ENCODE measurements around the gene APLN. TPM values are rescaled to one million over a fixed set of nuclear protein-coding genes. Genes with fewer than 3 reads are reported as not detected.

The APLN gene
- total RNA-seq, 6 donors from 2014 or later, result 0.49 to 14.2 (median 1.7) TPM; not detected in 1

DNA sequence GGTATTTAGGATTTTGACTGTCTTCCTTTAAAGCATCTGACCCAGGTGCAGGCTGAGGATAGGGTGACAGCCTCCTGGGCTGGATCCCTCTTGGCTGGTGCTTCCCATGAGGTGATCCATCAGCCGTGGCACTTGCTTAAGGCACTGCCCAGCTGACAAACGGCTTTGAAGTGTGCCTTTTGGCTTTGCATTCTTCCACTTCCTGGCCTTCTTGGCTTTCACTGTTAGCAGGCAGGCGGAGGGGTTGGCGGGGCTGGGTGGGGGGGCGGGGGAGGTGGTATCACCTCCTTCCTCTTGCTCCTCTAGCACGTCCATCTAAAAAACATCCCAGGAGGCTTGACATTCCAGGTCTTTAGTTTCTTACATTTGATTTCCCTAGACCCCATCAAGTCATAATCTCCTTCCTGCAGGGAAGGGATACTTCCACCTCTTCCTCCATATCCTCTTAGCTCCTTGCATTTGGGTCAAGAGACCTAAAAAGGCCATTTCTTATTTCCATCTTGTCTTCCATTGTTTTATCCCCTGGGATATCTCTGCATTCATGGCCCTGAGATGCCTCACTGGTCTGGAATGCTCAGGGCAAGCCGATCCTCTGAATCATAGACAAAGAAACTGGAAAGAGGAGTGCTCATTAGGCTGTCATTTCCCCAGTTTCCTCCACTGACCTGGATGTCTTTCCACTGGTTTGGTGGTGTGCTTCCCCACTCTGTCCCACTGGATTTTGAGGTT lies 11.3 kb upstream of the APLN start:
- H3K27ac ChIP-seq, result no peak overlapping the region
- no peak for DNase-seq
- WGBS, 2 donors, result 32 to 39% methylated on average over 4 to 7 of the region's 7 CpGs
- TF ChIP-seq POLR2A (IDR thresholded peaks at IDR 0.05) (no peak), EP300 (IDR thresholded peaks at IDR 0.05) (no peak), POLR2AphosphoS5 (IDR thresholded peaks at IDR 0.05) (no peak)
- TF ChIP-seq, protein P1, sequence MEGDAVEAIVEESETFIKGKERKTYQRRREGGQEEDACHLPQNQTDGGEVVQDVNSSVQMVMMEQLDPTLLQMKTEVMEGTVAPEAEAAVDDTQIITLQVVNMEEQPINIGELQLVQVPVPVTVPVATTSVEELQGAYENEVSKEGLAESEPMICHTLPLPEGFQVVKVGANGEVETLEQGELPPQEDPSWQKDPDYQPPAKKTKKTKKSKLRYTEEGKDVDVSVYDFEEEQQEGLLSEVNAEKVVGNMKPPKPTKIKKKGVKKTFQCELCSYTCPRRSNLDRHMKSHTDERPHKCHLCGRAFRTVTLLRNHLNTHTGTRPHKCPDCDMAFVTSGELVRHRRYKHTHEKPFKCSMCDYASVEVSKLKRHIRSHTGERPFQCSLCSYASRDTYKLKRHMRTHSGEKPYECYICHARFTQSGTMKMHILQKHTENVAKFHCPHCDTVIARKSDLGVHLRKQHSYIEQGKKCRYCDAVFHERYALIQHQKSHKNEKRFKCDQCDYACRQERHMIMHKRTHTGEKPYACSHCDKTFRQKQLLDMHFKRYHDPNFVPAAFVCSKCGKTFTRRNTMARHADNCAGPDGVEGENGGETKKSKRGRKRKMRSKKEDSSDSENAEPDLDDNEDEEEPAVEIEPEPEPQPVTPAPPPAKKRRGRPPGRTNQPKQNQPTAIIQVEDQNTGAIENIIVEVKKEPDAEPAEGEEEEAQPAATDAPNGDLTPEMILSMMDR (IDR thresholded peaks at IDR 0.05), result no peak
- H3K4me3 ChIP-seq, result no peak overlapping the region
- H3K36me3 ChIP-seq, result no peaks in the 10 kb centered on the region
- H3K4me1 ChIP-seq, result no peaks in the 10 kb centered on the region
- peak in 1 of 2 donors; percentile 80 for ATAC-seq (ENCODE audit: low FRiP score in 2 of 2)
- H3K27me3 ChIP-seq, result no peaks in the 10 kb centered on the region
- no peaks in the 10 kb centered on the region for H3K9me3 ChIP-seq

DNA sequence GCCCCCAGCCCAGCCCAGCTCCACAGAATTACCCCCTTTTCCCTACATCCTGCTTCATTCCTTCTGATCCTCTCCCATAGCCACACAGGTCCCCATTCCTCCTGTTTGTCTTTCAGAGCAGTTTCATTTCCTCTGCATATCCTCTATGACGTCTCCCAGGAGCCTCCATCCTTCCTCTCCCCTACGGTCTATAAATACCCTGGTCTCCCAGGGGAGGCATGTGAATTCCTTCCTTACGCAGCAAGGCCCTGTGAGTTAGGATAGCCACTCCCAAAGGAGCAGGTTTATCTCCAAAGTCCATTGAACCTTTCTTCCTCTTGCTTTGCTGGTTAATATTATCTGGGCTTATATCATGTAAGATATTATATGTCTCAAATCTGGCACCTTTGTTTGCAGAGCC lies 8.4 kb upstream of the APLN start:
- no peak for TF ChIP-seq POLR2A (IDR thresholded peaks at IDR 0.05)
- TF ChIP-seq EP300 (IDR thresholded peaks at IDR 0.05), result no peak
- TF ChIP-seq, protein P1 (IDR thresholded peaks at IDR 0.05), result no peak
- no peak for TF ChIP-seq POLR2AphosphoS5 (IDR thresholded peaks at IDR 0.05)
- Histone ChIP-seq H3K27ac (no peak overlapping the region), H3K36me3 (no peaks in the 10 kb centered on the region), H3K4me1 (no peaks in the 10 kb centered on the region), H3K9me3 (no peaks in the 10 kb centered on the region), H3K27me3 (no peaks in the 10 kb centered on the region), H3K4me3 (no peak overlapping the region)
- ATAC-seq (ENCODE audit: low FRiP score in 2 of 2) (no peak), DNase-seq (no peak)
- 20 to 37% methylated on average over 3 of the region's 3 CpGs for WGBS, 2 donors

DNA sequence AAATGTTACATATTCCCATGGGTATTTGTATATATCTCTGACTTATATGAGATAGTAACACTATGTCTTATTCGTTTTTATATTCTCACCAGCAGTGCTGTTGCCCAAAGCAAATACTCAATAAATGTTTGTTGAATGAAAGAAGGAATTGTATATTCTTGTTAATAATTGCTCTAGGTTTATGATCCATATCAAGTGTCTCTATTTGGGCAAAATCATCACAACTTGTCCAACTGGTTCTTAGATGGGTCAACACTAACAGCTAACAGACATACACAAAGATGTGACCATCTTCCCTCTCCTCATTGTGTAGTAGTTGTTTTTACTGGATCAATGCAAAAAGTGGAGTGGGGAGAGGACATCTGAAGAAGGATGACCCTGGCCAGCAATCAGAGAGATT lies 6.6 kb upstream of the APLN start:
- TF ChIP-seq POLR2A (IDR thresholded peaks at IDR 0.05) (no peak), POLR2AphosphoS5 (IDR thresholded peaks at IDR 0.05) (no peak), EP300 (IDR thresholded peaks at IDR 0.05) (no peak)
- TF ChIP-seq, protein P1 (IDR thresholded peaks at IDR 0.05), result no peak
- H3K36me3 ChIP-seq, result no peaks in the 10 kb centered on the region
- no peak overlapping the region for H3K27ac ChIP-seq
- no peaks in the 10 kb centered on the region for H3K27me3 ChIP-seq
- WGBS, 2 donors, result 51 to 79% methylated on average over 1 of the region's 1 CpG
- ATAC-seq (ENCODE audit: low FRiP score in 2 of 2) (no peak), DNase-seq (no peak)
- no peak overlapping the region for H3K4me3 ChIP-seq
- H3K4me1 ChIP-seq, result no peaks in the 10 kb centered on the region
- H3K9me3 ChIP-seq, result no peaks in the 10 kb centered on the region

GRCh38 chrX:129659861-129660260 lies 5.1 kb upstream of the APLN start:
- Histone ChIP-seq H3K27me3 (no peaks in the 10 kb centered on the region), H3K36me3 (no peaks in the 10 kb centered on the region), H3K4me1 (peaks cover 0 to 6% (median 2%) of the 10 kb centered on the region in 4 donors), H3K4me3 (no peak overlapping the region), H3K9me3 (no peaks in the 10 kb centered on the region), H3K27ac (no peak overlapping the region)
- DNase-seq (no peak), ATAC-seq (ENCODE audit: low FRiP score in 2 of 2) (no peak)
- 70 to 87% methylated on average over 5 of the region's 5 CpGs for WGBS, 2 donors
- TF ChIP-seq EP300 (IDR thresholded peaks at IDR 0.05) (no peak), POLR2A (IDR thresholded peaks at IDR 0.05) (no peak), POLR2AphosphoS5 (IDR thresholded peaks at IDR 0.05) (no peak)
- TF ChIP-seq, protein P1 (IDR thresholded peaks at IDR 0.05), result no peak

- Histone ChIP-seq H3K27me3 (no peaks in the 10 kb centered on the region), H3K36me3 (no peaks in the 10 kb centered on the region), H3K27ac (no peak overlapping the region), H3K4me1 (peaks cover 0 to 13% (median 2%) of the 10 kb centered on the region in 4 donors), H3K4me3 (no peak overlapping the region), H3K9me3 (no peaks in the 10 kb centered on the region)
- DNase-seq (no peak), ATAC-seq (ENCODE audit: low FRiP score in 2 of 2) (no peak)
- 77 to 95% methylated on average over 2 of the region's 2 CpGs for WGBS, 2 donors
- no peak for TF ChIP-seq POLR2AphosphoS5 (IDR thresholded peaks at IDR 0.05)
- TF ChIP-seq POLR2A (IDR thresholded peaks at IDR 0.05), result no peak
- TF ChIP-seq, protein P1 (IDR thresholded peaks at IDR 0.05), result no peak
- TF ChIP-seq EP300 (IDR thresholded peaks at IDR 0.05), result no peak
Observed at GRCh38 chrX:129659141-129659540, 4.4 kb upstream of the APLN start.
